HG03039 (cell line): ENCODE measurements around the gene DPM3.
A peak's percentile ranks its signal among the peaks of the same experiment; 100 is the strongest.
"Not testable (repeated sequence)": the region's sequence is repeated elsewhere in the genome, so short reads cannot be mapped to it uniquely, and the experiment has no call there.

Experiments
- ATAC-seq: cut with Tn5 transposase; IDR thresholded peaks from one replicate; pipeline ENCODE4 v1.9.1; 2021; ENCODE audit warnings: mild to moderate bottlenecking, moderate library complexity; ENCODE audit not compliant: unreplicated experiment

Gene DPM3, protein sequence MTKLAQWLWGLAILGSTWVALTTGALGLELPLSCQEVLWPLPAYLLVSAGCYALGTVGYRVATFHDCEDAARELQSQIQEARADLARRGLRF

DNA sequence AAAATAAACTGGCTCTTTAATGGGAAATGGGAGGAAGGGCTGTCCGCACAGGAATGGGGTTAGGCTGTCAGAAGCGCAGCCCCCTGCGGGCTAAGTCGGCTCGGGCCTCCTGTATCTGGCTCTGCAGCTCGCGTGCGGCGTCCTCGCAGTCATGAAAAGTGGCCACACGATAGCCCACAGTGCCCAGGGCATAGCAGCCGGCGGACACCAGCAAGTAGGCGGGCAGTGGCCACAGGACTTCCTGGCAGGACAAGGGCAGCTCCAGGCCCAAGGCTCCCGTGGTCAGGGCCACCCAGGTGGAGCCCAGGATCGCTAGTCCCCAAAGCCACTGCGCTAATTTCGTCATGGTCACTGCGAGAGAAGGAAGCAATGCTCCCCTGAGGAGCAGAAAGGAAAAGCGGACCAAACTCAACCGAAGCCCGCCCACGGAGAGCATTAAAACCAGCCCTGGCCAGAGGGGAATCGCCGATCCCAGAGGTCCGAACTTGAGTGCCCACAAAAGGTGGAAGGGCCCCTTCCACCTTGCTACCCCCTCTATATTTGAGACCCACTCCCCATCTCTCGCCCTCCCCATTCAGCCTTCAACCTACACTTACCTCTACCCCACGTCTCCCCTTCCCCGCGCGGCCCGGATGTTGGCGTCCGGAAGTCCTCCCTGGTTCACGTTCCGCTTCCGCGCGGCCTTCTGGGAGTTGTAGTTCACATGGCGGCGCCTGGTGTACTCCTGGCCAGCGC is at the start of gene DPM3:
DPM3 (minus strand) TSS at position 637 of the 735 bp plus-strand sequence; CDS start at position 346, 291 bp downstream.
- ATAC-seq = peak; percentile 47

DNA sequence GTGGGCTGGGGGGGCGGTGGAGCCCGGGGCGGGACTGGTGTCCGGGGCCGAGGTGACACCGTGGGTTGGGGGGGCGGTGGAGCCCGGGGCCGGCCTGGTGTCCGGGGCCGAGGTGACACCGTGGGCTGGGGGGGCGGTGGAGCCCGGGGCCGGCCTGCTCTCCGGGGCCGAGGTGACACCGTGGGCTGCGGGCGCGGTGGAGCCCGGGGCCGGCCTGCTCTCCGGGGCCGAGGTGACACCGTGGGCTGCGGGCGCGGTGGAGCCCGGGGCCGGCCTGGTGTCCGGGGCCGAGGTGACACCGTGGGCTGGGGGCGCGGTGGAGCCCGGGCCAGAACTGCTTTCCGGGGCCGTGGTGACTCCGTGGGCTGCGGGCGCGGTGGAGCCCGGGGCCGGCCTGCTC is 49.6 kb upstream of the DPM3 start:
- ATAC-seq = not testable (repeated sequence)

GRCh38 chr1:155188268-155188667 is 47.9 kb upstream of the DPM3 start:
- no peak for ATAC-seq

DNA sequence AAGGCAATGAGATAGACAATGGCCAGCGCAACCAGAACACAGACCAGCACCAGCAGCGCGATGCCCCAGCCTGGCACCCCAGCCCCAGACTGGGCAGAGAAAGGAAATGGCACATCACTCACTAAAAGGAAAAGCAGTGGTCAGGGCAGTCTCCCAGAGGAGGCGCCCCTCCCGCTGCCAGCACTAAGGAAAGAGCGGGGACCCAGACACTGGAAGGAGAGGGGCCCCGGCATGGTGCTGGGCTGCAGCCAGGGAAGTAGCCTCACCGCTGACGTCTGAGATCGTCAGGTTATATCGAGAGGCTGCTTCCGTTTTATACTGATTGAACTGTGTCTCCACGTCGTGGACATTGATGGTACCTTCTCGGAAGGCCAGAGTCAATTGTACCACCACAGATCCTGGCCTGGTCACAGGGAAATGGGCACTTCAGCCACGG is 47.1 kb upstream of the DPM3 start:
- no peak for ATAC-seq

DNA sequence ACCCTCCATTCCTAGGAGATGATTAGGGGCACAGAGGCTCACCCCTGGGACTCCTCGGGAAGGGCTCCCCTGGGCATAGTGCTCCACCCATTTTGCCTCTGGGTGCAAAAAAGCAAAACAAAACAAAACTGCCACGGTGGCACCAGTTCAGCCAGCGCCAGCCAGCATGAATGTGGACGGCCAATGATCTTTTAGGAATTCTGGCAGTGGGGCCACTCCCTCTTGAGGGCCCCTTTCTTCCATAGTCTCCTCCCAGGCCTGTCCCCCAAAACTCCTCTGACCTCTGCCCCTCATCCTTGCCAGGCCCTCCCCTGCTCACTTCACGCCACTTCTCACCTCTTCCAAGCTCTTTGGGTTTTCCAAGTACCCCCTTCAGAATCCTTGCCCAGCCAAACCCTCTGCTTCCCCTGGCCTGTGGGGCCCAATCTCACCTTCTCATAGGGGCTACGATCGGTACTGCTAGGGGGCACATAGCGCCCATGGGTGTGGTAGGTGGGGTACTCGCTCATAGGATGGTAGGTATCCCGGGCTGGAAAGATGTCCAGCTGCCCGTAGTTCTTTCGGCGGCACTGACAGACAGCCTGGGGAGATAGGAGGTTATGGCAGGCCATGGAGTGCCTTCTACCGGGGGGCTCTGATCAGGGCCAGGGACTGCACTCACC is 46.6 kb upstream of the DPM3 start:
- no peak for ATAC-seq

DNA sequence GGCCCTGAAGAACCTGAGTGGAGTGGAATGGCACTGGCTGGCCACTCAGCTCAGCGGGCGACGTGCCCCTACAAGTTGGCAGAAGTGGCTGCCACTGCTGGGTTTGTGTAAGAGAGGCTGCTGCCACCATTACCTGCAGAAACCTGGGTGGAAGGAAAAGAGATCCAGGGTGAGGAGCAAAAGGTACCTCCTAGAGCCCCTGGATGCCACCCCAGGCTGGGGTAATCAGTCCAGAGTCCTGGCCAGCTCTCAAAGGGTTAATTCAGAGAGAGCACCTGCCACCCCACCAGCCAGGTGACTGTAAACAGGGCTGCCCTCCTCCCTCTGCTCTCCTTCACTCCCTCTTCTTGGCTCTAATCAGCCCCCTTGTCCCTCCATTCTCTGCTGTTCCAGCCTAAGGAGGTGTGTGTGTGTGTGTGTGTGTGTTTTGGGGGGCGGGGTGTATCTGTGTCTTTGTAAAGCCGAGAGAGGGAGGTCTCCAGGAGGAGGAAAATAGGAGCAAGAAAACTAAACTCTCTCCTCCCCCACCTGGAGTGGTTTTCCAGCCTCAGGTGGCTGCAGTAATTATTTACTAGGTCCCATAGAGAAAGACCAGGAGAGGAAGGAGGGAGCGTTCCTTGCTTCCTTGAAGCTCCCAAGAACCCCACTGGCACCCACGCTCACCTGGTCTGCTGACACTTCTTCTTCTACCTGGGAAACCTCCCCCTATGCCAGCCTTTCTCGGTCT is 45.9 kb upstream of the DPM3 start:
- no peak for ATAC-seq

GRCh38 chr1:155185783-155186066 is 45.4 kb upstream of the DPM3 start:
- no peak for ATAC-seq

GRCh38 chr1:155184835-155185782 is 44.8 kb upstream of the DPM3 start:
- ATAC-seq = peak; percentile 64

- no peak for ATAC-seq
These were observed 44.0 kb upstream of the DPM3 start for GRCh38 chr1:155184351-155184811.

DNA sequence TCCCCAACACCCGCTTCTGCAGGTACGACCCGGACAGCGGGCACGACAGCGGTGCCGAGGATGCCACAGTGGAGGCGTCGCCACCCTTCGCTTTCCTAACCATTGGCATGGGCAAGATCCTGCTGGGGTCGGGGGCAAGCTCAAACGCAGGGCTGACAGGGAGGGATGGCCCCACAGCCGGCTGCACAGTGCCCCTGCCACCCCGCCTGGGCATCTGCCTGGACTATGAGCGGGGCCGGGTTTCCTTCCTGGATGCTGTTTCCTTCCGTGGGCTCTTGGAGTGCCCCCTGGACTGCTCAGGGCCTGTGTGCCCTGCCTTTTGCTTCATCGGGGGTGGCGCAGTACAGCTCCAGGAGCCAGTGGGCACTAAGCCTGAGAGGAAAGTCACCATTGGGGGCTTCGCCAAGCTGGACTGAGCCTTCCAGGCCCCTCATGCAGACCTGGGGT is 43.5 kb upstream of the DPM3 start:
- no peak for ATAC-seq

GRCh38 chr1:155182052-155182550 is 41.8 kb upstream of the DPM3 start:
- ATAC-seq = no peak

GRCh38 chr1:155181371-155182051 is 41.2 kb upstream of the DPM3 start:
- ATAC-seq = no peak

DNA sequence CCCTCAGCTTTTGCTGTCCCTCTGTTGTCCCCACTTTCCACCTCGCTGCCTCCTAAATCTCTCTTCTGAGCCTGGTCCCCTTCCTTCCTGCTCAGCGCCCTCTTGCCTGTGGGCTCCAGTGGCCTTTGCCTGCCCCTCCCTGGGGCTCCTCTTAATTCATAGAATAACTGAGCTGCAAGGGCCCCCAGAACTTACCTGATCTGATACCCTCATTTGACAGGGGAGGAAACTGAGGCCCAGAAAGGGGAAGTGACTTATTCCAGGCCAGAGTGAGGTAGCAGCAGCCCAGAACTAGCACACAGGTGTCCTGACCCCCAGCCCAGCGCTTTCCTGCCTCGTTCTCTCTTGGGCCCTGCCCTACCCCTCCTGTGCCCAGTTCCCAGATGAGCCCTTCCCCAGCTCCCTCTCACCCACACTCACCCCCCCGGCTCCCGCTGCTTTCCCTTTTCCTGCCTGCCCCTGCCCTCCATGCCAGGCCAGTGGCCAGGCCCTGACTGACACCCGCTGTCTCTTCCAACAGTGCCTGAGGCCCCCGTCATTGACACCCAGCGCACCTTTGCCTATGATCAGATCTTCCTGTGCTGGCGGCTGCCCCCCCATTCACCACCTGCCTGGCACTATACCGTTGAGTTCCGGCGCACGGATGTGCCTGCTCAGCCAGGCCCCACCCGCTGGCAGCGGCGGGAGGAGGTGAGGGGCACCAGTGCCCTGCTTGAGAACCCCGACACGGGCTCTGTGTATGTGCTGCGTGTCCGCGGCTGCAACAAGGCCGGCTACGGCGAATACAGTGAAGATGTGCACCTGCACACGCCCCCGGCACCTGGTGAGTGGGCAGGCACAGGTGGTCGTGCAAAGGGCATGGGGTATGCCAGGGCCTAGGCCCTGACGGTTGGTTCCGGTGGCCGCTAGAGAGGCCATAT is 39.0 kb upstream of the DPM3 start:
- ATAC-seq = no peak

DNA sequence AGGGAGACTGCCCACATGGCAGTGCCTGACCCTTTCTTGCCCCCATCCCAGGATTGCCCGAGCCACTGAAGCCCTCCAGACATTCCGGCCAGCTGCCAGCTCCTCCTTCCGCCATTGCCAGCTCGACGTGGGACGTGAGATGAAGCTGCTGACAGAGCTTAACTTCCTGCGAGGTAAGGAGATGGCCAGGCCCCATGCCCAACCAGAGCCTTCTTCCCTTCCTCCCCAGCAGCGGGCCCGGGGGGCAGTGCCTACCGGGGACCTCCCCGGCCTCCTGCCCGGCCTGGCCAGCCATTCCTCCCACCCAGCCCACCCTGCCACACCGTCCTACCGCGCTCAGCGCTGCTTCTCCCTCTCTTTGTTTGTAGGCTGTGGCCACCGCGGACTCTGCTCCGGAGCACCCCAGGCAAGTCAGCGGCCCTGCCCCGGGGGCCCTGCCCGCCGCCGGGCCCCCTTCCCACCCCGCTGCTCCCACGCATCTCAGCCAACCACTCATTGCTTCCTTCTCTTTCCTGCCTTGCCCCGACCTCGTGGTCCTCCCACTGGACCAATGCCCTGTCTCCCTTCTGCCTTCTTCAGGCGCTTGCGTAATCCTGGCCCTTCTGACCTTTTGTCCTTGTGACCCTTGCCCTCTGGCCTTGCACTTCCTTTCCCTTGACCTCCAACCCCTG is 38.2 kb upstream of the DPM3 start:
- no peak for ATAC-seq

- ATAC-seq = no peak
These were observed 37.6 kb upstream of the DPM3 start for GRCh38 chr1:155177918-155178281.

GRCh38 chr1:155177192-155177917 is 37.0 kb upstream of the DPM3 start:
- ATAC-seq = no peak

DNA sequence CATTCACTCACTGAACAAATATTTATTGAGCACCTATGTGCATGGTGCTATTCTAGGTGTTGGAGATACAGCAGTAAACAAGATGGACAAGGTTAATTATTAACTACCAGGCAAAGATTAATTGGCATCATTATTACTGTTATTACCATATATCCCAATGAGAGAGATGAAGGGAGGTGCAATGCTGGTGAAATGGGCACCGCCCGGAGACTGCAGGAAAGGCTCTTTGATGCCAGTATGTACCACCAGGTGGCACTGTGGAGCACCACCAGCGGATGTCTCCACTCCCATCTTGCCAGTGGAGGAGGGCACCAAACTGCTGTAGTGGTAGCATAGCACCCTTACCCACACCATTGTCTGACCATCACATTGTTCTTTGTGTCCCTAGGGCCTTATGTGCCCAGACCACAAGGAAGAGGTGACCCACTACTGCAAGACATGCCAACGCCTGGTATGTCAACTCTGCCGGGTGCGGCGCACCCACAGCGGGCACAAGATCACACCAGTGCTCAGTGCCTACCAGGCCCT is 36.3 kb upstream of the DPM3 start:
- no peak for ATAC-seq
